Endothelial cell of coronary artery (primary cell): ENCODE results near the gene ZG16B. TPM values are rescaled to one million over a fixed set of nuclear protein-coding genes. Genes with fewer than 3 reads are reported as not detected.

Source experiments
- total RNA-seq: library from RNA; depleted of rRNA; stranded (reverse); fragments of >200 nt; gene quantifications from 2 replicates; pipeline ENCODE4 v1.2.3, GENCODE V29; 2014

ZG16B gene
- 0.09 and 1.9 TPM in 2 replicates for total RNA-seq

GRCh38 chr16:2829501-2830354 lies at the start of gene ZG16B:
Gene ZG16B, plus strand, starts transcription at chr16:2830303. Its CDS starts 139 bp downstream, at chr16:2830442.

GRCh38 chr16:2787406-2787805 lies 42.7 kb upstream of the ZG16B start, which contains the start of gene PRSS33:
Gene PRSS33, minus strand, starts transcription at chr16:2787560. Its CDS starts 1,013 bp downstream, at chr16:2786547.

GRCh38 chr16:2816751-2817339 lies 13.3 kb upstream of the ZG16B start, which contains the start of gene PRSS21:
Gene PRSS21, plus strand, starts transcription at chr16:2817237. Its CDS starts 32 bp downstream, at chr16:2817269.

GRCh38 chr16:2857451-2858244 lies 27.5 kb downstream of the ZG16B start, which contains the start of gene PRSS22:
Gene PRSS22, minus strand, starts transcription at chr16:2858170. Its CDS starts 66 bp downstream, at chr16:2858104.

Other genes with a start within 250 kb of the ZG16B start
- 19.9 and 21.6 TPM in 2 replicates for gene KCTD5, start 147.8 kb upstream of the ZG16B start, total RNA-seq
- 0.09 and 0.28 TPM in 2 replicates for gene PRSS27, start 110.1 kb upstream of the ZG16B start, total RNA-seq
- 36.8 and 59.9 TPM in 2 replicates for gene SRRM2, start 77.7 kb upstream of the ZG16B start, total RNA-seq
- gene ELOB, start 53.0 kb upstream of the ZG16B start, total RNA-seq = 386 and 446 TPM in 2 replicates
- not detected in 2 replicates for gene PRSS33, start 42.7 kb upstream of the ZG16B start, total RNA-seq
- gene PRSS41, start 31.8 kb upstream of the ZG16B start, total RNA-seq = not detected in 2 replicates
- not detected in 2 replicates for gene PRSS21, start 13.1 kb upstream of the ZG16B start, total RNA-seq
- gene PRSS22, start 27.9 kb downstream of the ZG16B start, total RNA-seq = not detected in 2 replicates
- gene FLYWCH2, start 52.9 kb downstream of the ZG16B start, total RNA-seq = 36.6 and 50.6 TPM in 2 replicates
- 26.1 and 35.3 TPM in 2 replicates for gene FLYWCH1, start 81.6 kb downstream of the ZG16B start, total RNA-seq
- not detected in 2 replicates for gene KREMEN2, start 134.0 kb downstream of the ZG16B start, total RNA-seq
- gene PAQR4, start 139.0 kb downstream of the ZG16B start, total RNA-seq = 7.1 and 12.1 TPM in 2 replicates
- gene PKMYT1, start 150.1 kb downstream of the ZG16B start, total RNA-seq = 3.0 and 4.2 TPM in 2 replicates
- not detected in 2 replicates for gene CLDN9, start 182.6 kb downstream of the ZG16B start, total RNA-seq
- gene CLDN6, start 187.9 kb downstream of the ZG16B start, total RNA-seq = not detected in 2 replicates
- 136 and 230 TPM in 2 replicates for gene TNFRSF12A, start 190.1 kb downstream of the ZG16B start, total RNA-seq
- 6.1 and 10.1 TPM in 2 replicates for gene HCFC1R1, start 193.6 kb downstream of the ZG16B start, total RNA-seq
- gene THOC6, start 193.7 kb downstream of the ZG16B start, total RNA-seq = 23.6 and 23.8 TPM in 2 replicates
- gene BICDL2, start 206.6 kb downstream of the ZG16B start, total RNA-seq = not detected in 2 replicates
- gene MMP25, start 216.3 kb downstream of the ZG16B start, total RNA-seq = under 0.01 TPM in 2 replicates
- gene IL32, start 235.3 kb downstream of the ZG16B start, total RNA-seq = 55.7 and 123 TPM in 2 replicates